ENCODE data around the gene FRMD4B.
"Not testable (repeated sequence)": the region's sequence is repeated elsewhere in the genome, so short reads cannot be mapped to it uniquely, and the experiment has no call there.

FRMD4B gene

DNA sequence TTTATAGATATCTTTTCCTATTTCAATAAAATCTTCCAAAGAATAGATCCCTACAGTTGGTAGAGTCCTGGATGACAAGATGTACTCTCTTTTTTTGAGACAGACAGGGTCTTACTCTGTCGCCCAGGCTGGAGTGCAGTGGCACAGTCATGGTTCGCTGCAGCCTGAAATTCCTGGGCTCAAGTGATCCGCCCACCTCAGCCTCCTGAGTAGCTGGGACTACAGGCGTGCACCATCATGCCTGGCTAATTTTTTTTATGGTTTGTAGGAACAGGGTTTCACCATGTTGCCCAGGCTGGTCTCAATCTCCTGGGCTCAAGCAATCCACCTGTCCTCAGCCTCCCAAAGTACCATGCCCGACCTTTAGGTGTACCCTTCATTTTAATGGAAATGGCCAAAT lies 109.7 kb downstream of the FRMD4B start:
- not testable (repeated sequence) for DNase-seq

DNA sequence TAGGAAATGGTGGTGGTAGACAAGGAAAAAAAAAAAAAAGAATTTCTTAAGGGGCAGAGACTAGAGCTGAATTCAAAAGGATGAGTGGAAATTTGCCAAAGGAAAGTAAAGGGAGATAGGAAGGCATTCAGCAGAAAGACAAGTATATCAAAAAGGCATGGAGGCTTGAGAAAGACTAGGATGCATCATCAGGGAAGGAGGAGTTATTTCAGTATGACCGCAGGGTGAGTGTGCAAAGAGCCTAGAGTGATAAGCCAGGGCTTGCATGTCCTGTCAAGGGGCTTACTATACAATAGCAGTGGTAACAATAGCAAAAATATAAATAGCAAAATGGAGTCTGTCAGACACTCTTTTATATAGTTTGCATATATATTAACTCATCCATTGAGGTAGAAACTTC lies 112.0 kb downstream of the FRMD4B start:
- DNase-seq: no peak

DNA sequence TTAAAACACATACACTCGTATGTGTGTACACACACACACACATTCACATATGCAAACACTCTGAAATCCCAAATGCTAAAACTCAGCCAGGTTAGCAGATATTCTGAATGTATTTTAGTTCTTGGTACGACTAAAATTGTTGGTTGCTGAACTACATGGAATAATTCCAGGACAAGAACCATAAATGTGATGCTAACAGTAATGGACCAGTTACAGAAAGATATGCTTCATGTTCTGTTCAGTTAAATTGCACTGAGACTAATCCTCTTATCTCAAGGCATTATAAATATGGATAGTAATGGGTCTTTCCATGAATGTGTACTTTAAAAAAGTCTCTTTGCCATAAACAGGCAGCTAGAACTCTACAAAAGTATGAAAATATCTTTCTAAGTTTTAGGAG lies 113.3 kb downstream of the FRMD4B start:
- no peak for DNase-seq

DNA sequence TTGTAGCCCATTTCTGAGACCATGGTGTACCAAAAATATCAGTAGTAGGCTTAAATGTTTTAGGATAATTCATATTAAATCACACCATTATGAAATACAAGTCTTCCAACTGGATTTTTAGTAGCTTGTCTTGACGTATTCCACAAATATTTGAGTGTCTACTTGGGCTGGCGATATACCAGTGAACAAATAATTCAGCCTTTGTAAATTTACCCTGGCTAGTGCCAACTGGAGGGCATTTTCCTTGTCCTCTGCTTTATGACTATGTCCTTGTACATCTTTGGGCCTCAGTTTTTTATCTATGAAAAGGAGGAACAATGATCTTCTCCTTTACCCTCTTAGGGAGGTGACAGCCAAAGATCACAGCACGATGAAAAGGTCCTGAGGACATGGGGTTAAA lies 114.8 kb downstream of the FRMD4B start:
- DNase-seq: no peak

DNA sequence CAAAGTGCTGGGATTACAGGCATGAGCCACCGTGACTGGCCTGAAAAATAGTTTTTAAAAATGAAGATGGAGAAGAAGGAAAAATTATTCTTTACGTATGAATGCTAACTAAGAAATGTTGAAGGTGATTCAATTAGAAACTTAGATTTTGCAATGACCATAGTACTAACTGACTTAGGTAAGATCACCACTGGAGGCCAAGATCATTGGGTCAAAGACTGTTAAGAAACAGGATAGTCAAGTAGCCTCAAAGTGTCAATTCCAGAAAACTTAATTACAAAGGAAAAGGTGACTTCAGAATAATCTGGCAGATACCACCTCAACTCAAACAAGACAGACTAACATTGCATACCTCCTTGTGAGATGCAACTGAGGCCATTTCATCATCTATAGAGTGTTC lies 119.3 kb downstream of the FRMD4B start:
- no peak for DNase-seq

DNA sequence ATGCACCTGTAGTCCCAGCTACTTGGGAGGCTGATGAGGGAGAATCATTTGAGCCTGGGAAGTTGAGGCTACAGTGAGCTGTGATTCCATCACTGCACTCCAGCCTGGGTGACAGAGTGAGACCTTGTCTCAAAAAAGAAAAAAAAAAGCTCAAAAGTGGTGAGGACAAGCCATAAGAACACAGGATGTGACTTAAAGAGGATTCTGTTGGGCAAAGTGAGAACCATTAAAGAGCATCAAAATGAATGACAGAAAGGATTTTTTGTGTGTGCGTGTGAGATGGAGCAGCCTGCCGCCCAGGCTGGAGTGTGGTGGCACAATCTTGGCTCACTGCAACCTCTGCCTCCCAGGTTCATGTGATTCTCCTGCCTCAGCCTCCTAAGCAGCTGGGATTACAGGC lies 119.8 kb downstream of the FRMD4B start:
- DNase-seq: not testable (repeated sequence)

DNA sequence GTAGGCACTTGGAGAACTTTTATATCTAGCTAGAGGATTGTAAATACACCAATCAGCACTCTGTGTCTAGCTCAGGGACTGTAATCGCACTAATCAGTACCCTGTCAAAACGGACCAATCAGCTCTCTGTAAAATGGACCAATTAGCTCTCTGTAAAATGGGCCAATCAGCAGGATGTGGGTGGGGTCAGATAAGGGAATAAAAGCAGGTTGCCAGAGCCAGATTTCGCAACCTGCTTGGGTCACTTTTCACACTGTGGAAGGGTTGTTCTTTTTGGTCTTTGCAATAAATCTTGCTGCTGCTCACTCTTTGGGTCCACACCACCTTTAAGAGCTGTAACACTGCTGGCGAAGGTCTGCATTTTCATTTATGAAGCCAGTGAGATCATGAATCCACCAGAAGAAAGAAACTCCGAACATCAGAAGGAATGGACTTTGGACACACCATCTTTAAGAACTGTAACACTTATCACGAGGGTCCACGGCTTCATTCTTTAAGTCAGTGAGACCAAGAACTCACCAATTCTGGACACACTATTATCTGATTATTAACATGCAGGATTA lies 125.0 kb downstream of the FRMD4B start:
- not testable (repeated sequence) for DNase-seq

DNA sequence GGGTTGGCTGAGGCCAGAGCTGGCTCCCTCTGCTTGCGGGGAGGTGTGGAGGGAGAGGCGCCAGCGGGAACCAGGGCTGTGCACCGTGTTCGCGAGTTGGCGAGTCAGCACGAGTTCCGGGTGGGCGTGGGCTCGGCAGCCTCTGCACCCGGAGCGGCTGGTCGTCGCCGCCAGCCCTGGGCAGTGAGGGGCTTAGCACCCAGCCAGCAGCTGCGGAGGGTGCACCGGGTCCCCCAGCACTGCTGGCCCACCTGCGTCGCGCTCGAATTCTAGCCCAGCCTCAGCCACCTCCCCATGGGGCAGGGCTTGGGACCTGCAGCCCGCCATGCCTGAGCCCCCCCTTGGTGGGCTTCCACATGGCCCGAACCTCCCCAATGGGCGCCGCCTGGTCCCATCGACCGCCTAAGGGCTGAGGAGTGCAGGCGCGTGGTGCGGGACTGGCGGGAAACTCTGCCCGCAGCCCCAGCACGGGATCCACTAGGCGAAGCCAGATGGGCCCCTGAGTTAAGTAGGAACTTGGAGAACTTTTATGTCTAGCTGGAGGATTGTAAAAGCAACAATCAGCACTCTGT lies 125.6 kb downstream of the FRMD4B start:
- no peak for DNase-seq

DNA sequence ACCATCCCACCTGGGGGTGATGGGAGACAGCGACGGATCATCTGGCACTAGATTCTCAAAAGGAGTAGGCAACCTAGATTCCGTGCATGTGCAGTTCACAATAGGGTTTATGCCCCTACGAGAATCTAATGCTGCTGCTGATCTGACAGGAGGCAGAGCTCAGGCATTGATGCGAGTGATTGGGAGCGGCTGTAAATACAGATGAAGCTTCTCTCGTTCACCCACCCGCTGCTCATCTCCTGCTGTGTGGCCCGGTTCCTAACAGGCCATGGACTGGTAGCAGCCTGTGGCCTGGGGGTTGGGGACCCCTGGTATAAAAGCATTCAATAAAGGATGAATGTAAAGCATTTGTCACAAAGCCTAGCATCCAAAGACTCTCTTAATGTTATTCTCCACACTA lies 126.8 kb downstream of the FRMD4B start:
- no peak for DNase-seq

DNA sequence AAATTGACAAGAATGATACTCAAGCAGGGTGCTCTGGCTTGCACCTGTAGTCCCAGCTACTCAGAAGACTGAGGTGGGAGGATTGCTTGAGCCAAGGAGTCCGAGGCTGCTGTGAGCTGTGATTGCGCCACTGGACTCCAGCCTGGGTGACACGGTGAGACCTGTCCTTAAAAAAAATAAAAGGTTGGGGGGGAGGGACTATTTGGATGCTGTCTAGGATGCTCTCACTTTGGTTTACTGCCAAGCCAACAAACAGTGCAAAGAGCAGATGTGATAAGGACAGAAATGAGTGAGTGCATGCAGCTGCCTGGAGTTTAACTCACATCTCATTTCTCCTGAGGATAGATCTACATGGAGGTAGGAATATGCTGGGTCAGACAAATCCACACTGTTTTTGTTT lies 130.0 kb downstream of the FRMD4B start:
- no peak for DNase-seq

DNA sequence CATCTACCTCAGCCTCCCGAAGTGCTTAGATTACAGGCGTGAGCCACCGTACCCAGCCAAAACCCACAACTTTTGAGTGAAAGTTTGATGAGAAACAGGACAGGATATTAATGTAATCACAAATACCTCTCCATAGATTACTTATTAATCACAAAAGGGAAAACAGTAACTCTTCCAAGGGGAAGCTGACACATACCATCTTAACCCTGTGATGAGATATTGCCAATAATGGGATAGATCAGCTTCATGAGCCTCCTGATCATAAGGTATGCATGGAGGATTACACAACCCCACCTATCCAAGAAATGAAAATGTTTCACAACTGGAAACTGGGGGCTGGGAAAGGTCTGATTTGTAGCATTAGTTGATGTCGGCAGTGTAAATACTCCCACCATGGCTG lies 131.5 kb downstream of the FRMD4B start:
- DNase-seq: no peak

DNA sequence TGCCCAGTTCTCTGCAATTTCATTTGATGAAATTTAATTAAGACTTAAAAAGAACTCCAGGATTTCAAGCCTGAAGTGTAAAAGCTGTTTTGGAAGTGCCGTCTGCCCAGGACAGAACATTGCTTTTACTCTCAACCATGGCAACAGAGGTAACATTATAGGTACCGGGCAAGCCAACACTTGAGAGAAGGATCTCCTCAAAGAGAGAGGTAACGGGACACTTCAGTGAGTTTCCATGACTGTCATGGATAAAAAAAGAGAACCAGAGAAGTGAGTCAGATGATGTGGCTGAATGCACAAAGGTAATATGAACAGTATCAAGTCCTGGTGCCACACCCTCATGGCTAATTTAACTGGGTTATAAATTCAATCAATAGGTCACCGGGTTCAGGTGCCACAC lies 133.3 kb downstream of the FRMD4B start:
- no peak for DNase-seq

DNA sequence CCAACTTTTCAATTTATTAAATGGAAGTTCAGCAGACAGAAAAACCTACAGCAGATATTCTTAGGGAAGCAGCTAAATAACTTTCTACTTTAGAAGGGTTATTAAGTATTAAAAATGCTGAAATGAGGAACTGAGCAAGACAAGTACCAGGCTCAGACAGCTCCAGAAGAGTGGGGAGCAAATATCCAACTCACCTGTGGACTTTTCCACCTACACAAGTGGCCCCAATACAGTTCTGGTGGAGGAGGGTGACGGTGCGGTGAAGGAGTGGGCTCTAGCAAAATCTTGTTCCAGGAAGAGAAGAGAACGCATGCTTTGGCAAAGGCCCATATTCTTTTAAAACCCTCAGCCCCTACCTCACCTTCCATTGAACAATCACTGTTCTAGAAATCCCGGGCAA lies 133.7 kb downstream of the FRMD4B start:
- DNase-seq: no peak

DNA sequence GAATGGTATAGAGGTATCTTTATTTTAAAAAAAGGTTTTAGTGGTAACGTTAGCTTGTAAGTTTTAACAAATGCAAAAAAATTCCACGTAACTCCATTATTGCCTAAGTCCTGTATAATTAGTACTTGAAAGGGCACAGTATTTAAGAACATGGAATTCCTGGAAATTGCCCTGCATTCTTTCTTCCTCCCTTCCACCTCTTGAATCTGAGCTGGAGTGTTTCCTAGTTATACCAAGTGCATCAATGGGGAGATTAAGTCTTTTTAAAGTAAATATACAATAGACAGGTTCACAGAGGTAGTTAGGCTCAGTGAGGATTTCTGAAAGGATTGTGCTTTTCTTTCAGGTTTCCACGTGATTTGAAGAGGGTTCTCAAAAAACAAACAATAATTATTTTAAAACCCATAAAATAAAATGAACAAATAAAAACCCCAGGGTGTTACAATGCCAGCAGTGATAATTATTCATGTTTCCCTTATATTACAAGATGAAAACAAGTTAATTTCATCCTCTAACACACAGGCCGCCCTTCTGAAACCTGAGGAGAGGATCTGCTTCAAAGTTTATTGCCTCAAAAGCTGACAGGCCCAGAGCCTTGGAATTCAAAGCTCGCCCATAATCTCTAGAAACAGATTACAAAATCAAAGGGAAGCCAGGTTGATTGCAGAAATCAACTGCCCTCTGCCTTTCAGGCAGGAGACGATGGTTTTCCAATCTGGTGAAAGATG lies 134.6 kb downstream of the FRMD4B start:
- no peak for DNase-seq

DNA sequence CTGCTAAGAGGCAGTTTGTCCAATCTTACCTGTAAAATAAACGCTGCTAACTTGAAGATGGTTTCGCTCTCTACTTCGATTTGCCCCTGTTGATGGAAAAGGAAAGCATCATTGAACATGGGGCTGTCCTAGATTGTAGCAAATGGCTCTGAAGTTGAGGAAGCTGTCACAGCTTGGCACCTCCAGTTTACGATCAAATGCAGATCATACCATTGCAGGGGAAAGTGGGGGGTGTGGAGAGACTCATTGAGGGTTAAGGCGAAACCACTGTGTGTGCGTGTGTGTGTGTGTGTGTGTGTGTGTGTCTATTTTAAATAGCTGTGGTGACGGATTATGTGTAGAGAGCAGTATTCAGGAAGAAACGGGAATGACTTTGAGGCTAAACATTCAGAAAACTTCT lies 135.9 kb downstream of the FRMD4B start:
- DNase-seq: no peak

DNA sequence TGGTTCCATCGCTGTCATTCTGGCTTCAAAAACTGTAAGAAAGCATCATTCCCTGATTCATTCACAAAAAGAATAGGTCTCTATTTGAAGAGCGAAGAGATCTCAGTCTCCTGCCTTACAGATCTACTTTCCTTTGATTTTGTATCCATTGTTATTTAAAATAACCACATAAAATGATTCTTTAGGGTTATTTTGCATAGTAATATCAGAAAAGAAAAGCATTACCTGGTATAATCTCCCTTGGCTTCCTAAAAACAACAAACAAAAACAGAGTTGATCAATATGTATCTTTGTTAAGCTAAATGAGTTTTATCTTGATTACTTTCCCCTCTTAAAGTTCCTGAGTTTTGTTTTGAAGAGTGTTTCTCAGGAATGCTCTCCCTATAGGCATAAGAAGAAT lies 136.9 kb downstream of the FRMD4B start:
- no peak for DNase-seq

DNA sequence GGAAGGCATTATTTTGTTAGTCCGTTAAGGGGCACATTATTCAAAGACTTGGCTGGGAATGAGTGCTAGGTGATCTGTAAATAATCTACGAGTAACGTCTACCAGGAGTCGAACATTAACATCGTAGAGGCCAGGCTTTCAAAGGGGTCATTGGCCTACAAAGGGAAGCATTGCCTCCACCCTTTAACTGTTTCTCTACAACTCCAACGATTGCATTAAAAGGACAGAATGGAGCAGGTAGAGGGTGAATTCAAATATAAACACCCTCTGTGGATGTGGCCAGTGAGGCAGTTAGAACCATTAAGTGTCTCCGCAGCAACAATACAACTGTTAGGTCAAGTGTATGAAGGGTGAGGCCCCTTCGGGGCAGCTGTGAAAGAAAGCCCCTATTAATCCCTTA lies 137.5 kb downstream of the FRMD4B start:
- no peak for DNase-seq

DNA sequence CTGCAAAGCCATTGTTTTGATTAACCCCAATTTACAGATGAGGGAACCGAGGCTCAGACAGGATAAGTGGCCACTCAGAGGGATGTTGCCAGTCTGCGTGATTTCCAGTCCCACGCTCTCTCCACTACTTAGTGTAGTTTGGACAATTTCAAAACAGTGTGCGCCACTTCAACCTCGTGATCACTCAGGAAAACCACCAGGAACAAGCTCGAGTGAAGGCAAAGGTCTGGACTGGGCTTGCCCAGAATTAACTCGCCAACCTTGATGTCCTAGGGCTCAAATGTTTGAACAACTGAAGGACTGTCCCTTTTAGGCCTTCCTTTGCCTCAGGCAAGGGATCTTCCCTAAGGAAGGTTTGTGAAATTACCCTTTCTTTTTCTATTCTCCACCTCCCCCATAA lies 139.3 kb downstream of the FRMD4B start:
- DNase-seq: no peak

DNA sequence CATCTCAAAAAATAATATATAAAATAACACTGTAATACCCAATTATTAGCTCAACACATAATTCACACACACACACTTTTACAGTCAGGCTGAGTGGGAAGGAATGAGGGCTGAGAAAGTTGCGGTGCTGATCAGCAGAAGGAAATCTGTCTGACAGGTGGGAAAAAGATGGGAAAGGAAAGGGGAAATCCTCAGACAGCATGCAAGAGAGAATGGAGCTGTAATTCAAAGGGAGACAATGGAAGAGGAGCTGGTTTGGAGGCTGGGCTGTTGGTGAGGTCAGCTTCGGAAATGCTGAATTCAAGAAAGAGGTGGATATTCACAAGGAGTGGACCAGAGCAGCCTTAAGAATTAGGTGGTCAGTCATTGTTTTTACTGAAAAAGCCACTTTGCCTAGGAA lies 141.8 kb downstream of the FRMD4B start:
- DNase-seq: no peak

DNA sequence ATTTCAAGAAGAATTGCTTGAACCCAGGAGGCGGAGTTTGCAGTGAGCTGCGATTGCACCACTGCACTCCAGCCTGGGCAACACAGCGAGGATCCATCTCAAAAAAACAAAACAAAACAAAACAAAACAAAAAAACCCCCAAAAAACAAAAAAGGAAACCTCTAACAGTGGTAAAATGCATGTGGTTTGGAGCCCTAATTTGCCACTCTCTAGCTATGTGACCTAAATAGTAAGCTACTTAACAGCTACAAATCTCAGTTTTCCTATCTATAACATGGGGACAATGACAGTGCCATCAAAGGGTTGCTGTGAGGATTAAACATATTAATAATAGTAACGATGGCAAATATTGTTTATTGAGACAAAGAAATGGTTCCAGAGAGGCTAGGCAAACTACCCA lies 144.1 kb downstream of the FRMD4B start:
- DNase-seq: no peak

DNA sequence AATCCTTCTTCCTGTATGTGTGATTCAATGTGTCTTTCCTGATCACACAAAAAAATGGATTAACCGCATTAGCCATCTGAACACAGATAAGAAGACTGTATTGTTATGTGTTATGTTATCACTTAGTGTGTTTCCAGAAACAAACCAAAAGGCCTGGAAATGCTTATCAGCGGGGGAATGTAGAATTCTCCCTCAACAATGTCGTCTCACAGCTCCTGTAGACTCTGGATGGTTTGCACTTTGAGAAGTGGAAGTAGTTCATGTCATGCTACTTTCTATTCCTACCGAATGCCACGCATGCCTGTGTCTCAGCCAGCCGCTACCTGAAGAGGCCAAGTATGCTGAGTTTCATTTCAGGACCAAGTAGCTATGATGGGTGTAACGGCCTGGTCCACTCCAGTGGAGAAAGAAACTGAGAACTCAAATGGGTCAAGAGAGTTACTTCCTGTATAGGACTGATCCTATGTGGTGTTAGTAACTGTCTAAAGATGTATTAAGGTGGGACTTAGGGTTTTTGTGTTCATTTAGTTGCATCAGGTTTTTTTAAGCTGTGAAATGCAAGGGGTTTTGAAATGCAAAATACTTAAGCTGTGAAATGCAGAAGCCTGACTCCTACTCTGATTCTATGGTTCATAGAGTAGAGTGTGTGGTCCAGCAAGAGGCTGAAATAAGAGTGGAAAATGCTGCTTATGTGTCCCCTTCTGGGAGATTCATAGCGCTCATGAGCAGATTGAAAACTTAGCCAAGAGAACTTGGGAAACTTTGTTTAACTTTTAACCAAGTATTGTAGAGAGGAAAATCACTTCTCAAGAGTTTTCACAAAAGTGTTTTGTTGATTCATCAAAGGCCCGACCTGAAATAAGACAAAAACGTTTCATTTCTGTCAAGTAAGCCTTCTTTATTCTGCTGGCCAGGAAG lies 145.0 kb downstream of the FRMD4B start:
- DNase-seq: no peak

DNA sequence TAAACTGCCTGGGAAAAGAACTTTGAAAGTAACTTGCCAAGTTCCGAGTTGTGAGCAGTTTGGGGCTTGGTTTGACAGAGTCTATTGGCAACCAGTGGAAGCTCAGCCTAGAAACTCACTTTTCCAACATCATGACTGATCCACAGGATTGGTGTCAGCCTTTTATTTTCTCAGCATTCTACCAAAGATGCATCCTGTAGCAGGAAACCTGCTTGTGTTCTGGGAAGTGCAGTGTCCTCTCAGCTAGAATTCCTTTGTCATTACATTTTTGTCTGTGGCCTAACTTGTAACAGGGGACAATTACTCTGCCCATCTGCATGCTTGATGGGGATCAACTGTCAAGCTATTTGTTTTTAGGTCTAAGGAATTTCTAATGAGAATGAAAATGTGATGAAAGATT lies 146.8 kb downstream of the FRMD4B start:
- no peak for DNase-seq

DNA sequence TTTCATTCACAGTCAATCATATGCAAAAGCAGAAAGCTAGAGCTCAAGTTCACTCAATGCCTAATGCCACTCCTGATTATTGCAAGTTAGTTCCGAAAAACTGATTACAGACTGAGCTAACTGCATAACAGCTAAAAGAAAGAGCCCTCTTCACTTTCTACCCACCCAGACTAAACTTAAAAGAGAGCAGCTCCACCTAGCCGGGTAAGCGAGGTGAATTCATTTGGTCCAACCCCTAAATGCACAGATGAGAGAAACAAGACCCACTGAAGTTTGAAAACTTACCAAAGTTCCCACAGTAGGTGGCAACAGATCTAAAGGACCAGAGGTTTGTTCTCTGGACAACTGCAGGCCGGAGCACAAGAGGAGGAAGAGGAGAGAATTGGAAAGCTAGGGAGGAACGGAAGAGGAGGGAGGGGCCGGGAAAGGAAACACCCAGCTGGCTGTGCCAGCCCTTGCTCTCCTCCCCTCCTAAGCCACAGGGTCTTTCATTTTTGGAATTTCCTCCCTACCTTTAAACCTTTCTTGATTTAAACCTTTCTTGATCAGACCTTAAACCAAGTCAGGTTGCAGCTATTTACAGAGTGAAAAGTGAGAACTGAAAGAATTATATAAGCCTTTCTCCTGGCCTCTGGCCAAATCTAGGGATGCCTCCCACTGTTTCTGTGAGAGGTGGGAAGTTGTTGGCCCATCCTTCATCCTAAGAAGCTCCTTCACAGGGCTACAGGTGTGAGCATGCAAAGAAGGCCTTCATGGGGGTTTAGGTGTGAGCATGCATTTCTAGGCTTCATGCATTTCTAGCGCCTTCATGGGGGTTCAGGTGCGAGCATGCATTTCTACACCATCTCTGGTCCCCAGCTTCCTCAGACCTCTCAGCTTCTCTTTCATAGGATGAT lies 148.8 kb downstream of the FRMD4B start:
- DNase-seq: no peak
